HepG2 (cell line): ENCODE measurements around the gene NDUFB10. TPM values are rescaled to one million over a fixed set of nuclear protein-coding genes. Genes with fewer than 3 reads are reported as not detected.
A peak's percentile ranks its signal among the peaks of the same experiment; 100 is the strongest.

ENCODE experiments used
- AGO1 ChIP-seq: fragments of 200-400 bp; formaldehyde crosslinking; IDR thresholded peaks from 2 replicates; pipeline ENCODE4 v1.6.1; 2017; ENCODE audit warnings: mild to moderate bottlenecking, low read depth, low read length, moderate library complexity; ENCODE audit not compliant: poor library complexity, severe bottlenecking
- DMAP1 ChIP-seq: IDR thresholded peaks from 2 replicates; pipeline ENCODE4 v1.6.1; 2016
- GABPB1 ChIP-seq: IDR thresholded peaks from 2 replicates; pipeline ENCODE4 v1.6.1; 2016; ENCODE audit warnings: mild to moderate bottlenecking, missing genetic modification reagents, moderate library complexity, missing compliant biosample characterization
- KLF12 ChIP-seq: sonication (generic); formaldehyde crosslinking; IDR thresholded peaks from 2 replicates; pipeline ENCODE4 v1.4.0; 2020; ENCODE audit warnings: missing genetic modification reagents, borderline replicate concordance
- ZBTB39 ChIP-seq: sonication (generic); formaldehyde crosslinking; IDR thresholded peaks from 2 replicates; pipeline ENCODE4 v1.5.0; 2020; ENCODE audit warnings: missing genetic modification reagents
- ZBTB8A ChIP-seq: sonication (generic); formaldehyde crosslinking; IDR thresholded peaks from 2 replicates; pipeline ENCODE4 v1.4.0; 2020; ENCODE audit warnings: mild to moderate bottlenecking, low read depth, missing genetic modification reagents, borderline replicate concordance
- ZFX ChIP-seq: sonication (generic); formaldehyde crosslinking; IDR thresholded peaks from 2 replicates; pipeline ENCODE4 v1.4.0; 2020; ENCODE audit warnings: mild to moderate bottlenecking, low read depth, missing genetic modification reagents, moderate library complexity
- ZGPAT ChIP-seq: IDR thresholded peaks from 2 replicates; pipeline ENCODE4 v1.6.1; 2016; ENCODE audit warnings: mild to moderate bottlenecking
- ZNF33B ChIP-seq: sonication (generic); formaldehyde crosslinking; IDR thresholded peaks from 2 replicates; pipeline ENCODE4 v1.5.1; 2020; ENCODE audit warnings: mild to moderate bottlenecking, missing genetic modification reagents
- ZNF430 ChIP-seq: sonication (generic); formaldehyde crosslinking; IDR thresholded peaks from 2 replicates; pipeline ENCODE4 v1.9.0; 2021; ENCODE audit warnings: mild to moderate bottlenecking, missing genetic modification reagents
- ZSCAN31 ChIP-seq: sonication (generic); formaldehyde crosslinking; IDR thresholded peaks from 2 replicates; pipeline ENCODE4 v1.5.0; 2020; ENCODE audit warnings: low read depth, mild to moderate bottlenecking, missing genetic modification reagents
- polyA plus RNA-seq, 8 experiments: library from polyadenylated mRNA; depleted of rRNA in 3 of 8; stranded (reverse) in 7 of 8; unstranded in 1 of 8; fragments of >200 nt; fragmentation: Illumina TruSeq in 4 of 8; extraction: Trizol in 4 of 8; gene quantifications; 2 replicates each; pipeline versions ENCODE4 v1.2.1 to v1.2.3, GENCODE V29; 2011 to 2016; ENCODE audit warnings: low read depth in 4 of 8, missing spikeins in 1 of 8, mixed read lengths in 1 of 8; ENCODE audit not compliant: insufficient read depth in 1 of 8
- total RNA-seq, 5 experiments: library from RNA; depleted of rRNA; stranded (reverse); fragments of >200 nt; fragmentation: Illumina TruSeq; extraction: Trizol; gene quantifications; 2 replicates each; pipeline ENCODE4 v1.2.3, GENCODE V29; 2016; ENCODE audit warnings: low read depth in 1 of 5
- TF ChIP-seq, protein P1 (sequence below): sonication (generic); formaldehyde crosslinking; IDR thresholded peaks from 2 replicates; pipeline ENCODE4 v1.4.0; 2020; ENCODE audit warnings: missing genetic modification reagents
- TF ChIP-seq, protein P2 (sequence below): conservative IDR thresholded peaks from 2 replicates; pipeline ENCODE4 v1.6.1; 2018; ENCODE audit warnings: missing genetic modification reagents
- TF ChIP-seq, protein P3 (sequence below): IDR thresholded peaks from 2 replicates; pipeline ENCODE4 v1.6.1; 2016; ENCODE audit warnings: low read depth, borderline replicate concordance
- TF ChIP-seq, protein P4 (sequence below): sonication (generic); formaldehyde crosslinking; IDR thresholded peaks from 2 replicates; pipeline ENCODE4 v1.4.0; 2020; ENCODE audit warnings: missing genetic modification reagents

The NDUFB10 gene
- total and polyA plus RNA-seq, 2 of the 13 experiments (the other 11 are each of a cell fraction or from before 2014, with no cell fraction given): 68.6 to 157 TPM

GRCh38 chr16:2003827-2004641 is 44.7 kb downstream of the NDUFB10 start (continued):
- TF ChIP-seq, protein P1, sequence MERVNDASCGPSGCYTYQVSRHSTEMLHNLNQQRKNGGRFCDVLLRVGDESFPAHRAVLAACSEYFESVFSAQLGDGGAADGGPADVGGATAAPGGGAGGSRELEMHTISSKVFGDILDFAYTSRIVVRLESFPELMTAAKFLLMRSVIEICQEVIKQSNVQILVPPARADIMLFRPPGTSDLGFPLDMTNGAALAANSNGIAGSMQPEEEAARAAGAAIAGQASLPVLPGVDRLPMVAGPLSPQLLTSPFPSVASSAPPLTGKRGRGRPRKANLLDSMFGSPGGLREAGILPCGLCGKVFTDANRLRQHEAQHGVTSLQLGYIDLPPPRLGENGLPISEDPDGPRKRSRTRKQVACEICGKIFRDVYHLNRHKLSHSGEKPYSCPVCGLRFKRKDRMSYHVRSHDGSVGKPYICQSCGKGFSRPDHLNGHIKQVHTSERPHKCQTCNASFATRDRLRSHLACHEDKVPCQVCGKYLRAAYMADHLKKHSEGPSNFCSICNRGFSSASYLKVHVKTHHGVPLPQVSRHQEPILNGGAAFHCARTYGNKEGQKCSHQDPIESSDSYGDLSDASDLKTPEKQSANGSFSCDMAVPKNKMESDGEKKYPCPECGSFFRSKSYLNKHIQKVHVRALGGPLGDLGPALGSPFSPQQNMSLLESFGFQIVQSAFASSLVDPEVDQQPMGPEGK (CRISPR knock-in tag): peak; percentile 79
- no peak for TF ChIP-seq ZNF430 (CRISPR knock-in tag)
- TF ChIP-seq AGO1: peak; percentile 38
- TF ChIP-seq KLF12 (CRISPR knock-in tag): peak; percentile 99
- no peak for TF ChIP-seq ZNF33B (CRISPR knock-in tag)
- peak; percentile 58; the same call in 1 of the 2 replicates for TF ChIP-seq ZSCAN31 (CRISPR knock-in tag)
- TF ChIP-seq, protein P2, sequence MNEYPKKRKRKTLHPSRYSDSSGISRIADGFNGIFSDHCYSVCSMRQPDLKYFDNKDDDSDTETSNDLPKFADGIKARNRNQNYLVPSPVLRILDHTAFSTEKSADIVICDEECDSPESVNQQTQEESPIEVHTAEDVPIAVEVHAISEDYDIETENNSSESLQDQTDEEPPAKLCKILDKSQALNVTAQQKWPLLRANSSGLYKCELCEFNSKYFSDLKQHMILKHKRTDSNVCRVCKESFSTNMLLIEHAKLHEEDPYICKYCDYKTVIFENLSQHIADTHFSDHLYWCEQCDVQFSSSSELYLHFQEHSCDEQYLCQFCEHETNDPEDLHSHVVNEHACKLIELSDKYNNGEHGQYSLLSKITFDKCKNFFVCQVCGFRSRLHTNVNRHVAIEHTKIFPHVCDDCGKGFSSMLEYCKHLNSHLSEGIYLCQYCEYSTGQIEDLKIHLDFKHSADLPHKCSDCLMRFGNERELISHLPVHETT (CRISPR knock-in tag): 0 out of 2 replicates have a peak, but pooled peaks have one; percentile 29
- TF ChIP-seq, protein P3, sequence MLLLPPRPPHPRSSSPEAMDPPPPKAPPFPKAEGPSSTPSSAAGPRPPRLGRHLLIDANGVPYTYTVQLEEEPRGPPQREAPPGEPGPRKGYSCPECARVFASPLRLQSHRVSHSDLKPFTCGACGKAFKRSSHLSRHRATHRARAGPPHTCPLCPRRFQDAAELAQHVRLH (CRISPR knock-in tag): peak; percentile 71; the same call in 1 of the 2 replicates
- TF ChIP-seq GABPB1 (CRISPR knock-in tag): peak; percentile 76
- peak; percentile 78 for TF ChIP-seq ZGPAT
- TF ChIP-seq, protein P4, sequence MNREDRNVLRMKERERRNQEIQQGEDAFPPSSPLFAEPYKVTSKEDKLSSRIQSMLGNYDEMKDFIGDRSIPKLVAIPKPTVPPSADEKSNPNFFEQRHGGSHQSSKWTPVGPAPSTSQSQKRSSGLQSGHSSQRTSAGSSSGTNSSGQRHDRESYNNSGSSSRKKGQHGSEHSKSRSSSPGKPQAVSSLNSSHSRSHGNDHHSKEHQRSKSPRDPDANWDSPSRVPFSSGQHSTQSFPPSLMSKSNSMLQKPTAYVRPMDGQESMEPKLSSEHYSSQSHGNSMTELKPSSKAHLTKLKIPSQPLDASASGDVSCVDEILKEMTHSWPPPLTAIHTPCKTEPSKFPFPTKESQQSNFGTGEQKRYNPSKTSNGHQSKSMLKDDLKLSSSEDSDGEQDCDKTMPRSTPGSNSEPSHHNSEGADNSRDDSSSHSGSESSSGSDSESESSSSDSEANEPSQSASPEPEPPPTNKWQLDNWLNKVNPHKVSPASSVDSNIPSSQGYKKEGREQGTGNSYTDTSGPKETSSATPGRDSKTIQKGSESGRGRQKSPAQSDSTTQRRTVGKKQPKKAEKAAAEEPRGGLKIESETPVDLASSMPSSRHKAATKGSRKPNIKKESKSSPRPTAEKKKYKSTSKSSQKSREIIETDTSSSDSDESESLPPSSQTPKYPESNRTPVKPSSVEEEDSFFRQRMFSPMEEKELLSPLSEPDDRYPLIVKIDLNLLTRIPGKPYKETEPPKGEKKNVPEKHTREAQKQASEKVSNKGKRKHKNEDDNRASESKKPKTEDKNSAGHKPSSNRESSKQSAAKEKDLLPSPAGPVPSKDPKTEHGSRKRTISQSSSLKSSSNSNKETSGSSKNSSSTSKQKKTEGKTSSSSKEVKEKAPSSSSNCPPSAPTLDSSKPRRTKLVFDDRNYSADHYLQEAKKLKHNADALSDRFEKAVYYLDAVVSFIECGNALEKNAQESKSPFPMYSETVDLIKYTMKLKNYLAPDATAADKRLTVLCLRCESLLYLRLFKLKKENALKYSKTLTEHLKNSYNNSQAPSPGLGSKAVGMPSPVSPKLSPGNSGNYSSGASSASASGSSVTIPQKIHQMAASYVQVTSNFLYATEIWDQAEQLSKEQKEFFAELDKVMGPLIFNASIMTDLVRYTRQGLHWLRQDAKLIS (CRISPR knock-in tag): no peak
- TF ChIP-seq ZBTB39: no peak
- TF ChIP-seq ZBTB8A (CRISPR knock-in tag): no peak
- peak; percentile 58; the same call in 1 of the 2 replicates for TF ChIP-seq DMAP1 (CRISPR knock-in tag)
- TF ChIP-seq ZFX: peak; percentile 83
